ENCODE results near the gene ZNF853.

The ZNF853 gene

DNA sequence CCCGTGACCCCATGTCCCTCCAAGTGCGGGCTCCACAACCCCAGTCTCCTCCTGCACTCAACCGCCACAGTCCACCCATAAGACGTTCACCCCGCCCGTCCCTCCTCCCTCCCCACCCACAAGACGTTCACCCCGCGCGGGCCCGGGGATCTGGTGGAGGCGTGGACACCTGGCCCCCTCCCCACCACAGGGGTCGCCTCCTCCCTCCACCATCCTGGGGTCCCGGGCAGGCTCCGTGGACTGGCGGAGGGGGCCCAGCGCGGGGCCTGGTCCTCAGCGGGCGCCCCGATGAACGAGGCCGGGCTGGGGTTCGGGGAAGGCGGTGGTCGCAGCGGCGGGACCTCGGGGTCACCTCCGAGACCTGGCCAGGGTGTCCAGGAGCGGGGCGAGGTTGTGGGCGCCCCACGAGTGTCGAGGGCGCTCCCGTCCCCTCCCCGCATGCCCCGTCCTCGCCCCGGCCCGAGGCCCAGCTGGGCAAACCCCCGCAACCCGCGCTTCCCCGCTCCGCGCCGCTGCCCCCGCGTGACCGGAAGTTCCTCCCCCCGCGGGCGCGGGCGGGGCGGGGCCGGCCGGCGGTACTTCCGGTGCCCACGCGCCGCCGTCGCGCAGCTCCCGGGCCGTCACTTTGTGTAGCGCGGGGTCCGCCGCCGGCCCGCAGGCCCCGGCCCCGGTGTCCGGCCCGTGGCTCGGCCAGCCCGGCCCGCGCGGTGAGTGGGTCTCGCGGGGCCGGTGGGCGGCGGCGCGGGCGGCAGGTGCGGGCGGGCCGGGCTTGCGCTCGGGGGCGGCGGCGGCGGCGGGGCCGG, 21.5 kb downstream of the ZNF853 start, which contains the start of gene ZNF316:
Gene ZNF316 (plus strand): TSS at position 578 of the 803 bp plus-strand sequence. CDS start 5,092 bp downstream, outside the sequence.
- peak; percentile 47 to 61 (median 57) for DNase-seq

DNA sequence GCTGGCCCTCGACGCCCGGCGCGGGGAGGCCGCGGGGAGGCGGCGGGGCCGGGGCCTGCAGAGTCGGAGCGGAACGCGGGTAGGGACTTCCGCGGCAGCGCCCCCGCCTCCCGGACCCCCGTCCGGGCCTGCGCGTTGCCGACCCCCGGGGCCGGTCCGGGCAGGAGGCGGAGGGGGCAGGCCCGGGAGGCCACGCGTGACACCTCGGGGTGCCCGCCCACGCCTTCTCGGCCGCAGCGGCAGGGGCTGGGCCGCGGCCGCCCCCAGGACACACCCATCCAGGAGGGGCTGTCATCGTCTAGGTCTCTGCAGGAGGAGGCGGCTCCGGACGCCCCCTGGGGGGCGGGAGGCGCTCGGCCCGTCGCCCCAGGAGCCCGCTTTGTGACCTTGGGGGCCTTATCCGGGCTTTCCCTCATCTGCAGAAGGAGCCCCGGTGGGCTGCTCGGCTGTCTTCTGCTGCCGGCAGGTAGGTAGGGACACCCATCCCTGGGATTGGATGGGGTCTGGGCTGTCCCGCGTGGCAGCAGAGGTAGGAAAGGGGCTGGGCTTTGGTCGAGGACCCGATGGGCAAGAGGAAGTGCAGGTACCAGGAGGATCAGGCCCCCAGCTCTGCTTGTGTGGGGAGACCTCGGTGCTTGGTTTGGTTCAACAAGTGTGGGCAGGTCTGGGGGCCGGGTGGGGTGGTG, 22.3 kb downstream of the ZNF853 start:
- peak in 2 of 3 experiments; percentile 59 to 60 for DNase-seq

DNA sequence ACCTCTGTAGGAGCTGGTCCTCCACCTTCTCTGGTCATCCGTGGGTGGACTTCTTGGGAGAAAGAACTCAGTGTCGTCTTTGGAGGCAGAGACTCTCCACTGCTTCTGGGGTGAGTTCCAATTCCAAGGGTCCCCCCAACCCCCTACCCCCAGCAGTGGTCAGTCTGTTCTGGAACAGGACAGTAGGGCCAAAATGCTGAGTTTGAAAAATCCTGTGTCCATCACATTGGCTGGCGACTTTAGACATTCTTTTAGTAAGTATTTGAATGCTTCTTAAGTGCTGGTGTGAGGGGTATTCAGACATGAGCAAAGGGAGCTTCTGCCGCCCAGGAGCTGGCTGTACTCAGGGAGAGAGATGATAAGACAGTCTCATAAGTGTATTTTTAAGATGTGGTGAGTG, 23.6 kb downstream of the ZNF853 start:
- no peak for DNase-seq

DNA sequence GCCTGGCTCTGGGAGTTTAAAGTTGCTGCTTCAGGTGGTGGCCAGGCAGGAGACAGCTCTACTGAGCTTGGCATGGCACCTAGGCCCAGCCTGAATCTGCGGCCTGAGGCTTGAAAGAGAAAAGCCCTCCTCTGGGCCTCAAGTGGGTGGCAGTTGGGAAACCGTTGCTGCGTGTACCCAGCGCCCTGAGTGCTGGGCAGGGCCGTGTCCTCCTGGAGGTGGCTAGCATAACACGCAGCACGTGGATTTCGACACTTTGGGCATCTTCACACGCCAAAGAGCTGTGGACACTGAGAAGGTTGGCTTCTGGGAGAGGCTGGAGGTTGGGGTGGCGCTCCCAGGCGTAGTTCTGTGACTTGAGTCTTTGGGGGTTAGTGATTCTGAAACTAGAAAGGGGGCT, 24.2 kb downstream of the ZNF853 start:
- DNase-seq = no peak

DNA sequence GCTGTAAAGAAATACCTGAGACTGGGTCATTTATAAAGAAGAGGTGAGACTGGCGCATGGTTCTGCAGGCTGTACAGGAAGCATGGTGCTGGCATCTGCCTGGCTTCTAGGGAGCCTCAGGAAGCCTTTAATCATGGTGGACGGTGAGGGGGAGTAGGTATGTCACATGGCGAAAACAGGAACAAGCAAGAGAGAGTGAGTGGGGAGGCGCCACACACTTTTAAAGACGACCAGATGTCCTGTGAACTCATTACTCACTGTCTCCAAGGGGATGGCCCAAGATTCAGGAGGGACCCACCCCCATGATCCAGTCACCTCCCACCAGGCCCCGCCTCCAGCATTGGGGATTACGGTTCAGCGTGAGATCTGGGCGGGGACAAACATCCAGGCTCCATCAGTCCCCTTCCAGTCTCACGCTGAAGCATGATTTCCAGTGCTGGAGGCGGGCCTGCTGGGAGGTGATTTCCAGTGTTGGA, 24.9 kb downstream of the ZNF853 start:
- no peak for DNase-seq

DNA sequence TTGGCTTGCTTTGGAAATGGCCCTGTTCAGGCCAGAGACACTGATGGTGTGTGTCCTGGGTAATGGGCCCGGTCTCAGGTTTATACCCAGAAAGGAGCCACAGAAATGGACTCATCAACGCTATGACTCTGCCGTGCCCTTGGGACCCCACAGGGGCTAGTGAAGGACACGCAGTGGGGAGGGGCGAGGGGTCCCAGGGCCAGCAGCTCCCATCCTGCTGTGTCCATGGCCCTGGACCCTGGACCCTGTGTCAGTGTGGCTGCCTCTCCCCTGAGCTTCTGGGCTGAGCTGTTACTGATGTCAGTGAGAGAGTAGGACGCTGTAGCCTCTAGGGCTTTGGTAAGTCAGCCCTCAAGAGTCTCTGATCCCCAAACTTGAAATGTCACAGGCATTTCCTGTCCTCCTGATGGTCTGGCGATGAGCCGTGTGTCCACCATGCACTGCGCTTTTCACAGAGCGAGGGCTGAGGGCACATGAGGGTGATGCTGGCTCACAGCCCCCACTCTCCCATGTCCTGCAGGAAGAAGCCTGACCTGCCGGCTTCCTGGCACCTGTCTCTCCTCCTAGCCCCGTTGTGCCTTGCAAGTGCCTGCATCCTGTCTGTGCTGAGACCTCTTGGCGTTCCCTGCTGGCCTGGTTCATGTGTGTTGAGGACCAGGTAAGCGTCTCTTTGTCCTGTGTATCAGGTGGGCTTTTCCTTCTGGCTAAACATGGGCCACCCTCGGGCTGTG, 26.1 kb downstream of the ZNF853 start:
- DNase-seq = no peak

DNA sequence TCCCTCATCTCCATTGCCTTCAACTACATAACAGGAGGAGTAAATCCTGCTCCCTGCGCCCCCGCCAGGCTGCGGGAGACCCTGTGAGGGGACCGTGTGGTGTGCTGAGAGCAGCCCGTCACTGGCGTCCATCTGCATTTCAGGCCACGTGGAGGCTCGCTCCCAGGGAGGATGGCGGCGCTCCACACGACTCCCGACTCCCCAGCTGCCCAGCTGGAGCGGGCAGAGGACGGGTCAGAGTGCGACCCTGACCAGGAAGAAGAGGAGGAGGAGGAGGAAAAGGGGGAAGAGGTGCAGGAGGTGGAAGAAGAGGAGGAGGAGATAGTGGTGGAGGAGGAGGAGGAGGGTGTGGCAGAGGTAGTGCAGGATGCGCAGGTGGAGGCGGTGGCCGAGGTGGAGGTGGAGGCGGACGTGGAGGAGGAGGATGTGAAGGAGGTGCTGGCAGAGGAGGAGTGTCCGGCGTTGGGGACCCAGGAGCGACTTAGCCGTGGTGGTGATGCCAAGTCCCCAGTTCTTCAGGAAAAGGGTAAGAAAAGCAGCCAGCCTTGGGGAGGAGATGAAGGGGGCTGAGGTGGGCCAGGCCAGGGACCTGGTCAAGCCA, 26.9 kb downstream of the ZNF853 start:
- no peak for DNase-seq

DNA sequence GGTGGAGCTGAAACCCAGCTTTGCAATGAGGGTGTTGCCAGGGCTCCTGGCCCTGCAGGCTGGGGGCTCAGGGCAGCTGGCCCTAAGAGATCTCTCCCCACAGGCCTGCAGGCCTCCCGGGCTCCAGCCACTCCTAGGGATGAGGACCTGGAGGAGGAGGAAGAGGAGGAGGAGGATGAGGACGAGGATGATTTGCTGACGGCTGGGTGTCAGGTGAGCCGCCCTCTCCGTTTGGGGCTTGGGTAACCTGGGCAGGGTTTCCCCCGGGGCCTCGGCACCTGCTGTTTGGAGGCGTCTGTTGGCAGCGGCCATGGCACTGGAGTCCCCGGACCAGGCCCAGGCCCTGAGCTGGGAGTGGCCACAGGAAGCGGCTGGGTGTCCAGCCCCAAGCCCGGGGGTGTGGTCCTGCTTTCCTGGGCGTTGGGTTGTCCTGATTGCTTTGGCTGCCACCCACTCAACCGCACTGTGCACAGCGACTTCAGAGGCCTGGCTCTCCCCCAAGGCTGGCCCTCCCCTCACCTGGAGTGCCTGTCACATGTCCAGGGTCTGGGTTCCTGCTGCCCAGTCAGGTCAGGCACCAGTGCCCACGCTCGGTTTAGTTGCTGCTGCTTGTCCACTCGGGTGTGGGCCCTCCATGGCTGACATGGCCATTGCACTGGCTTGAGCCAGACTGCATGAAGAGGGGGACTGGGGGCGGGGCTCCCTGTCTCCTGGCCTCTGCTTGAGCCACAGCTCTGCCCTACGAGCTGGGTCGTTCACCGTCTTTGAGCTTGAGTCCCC, 27.6 kb downstream of the ZNF853 start:
- DNase-seq = no peak

DNA sequence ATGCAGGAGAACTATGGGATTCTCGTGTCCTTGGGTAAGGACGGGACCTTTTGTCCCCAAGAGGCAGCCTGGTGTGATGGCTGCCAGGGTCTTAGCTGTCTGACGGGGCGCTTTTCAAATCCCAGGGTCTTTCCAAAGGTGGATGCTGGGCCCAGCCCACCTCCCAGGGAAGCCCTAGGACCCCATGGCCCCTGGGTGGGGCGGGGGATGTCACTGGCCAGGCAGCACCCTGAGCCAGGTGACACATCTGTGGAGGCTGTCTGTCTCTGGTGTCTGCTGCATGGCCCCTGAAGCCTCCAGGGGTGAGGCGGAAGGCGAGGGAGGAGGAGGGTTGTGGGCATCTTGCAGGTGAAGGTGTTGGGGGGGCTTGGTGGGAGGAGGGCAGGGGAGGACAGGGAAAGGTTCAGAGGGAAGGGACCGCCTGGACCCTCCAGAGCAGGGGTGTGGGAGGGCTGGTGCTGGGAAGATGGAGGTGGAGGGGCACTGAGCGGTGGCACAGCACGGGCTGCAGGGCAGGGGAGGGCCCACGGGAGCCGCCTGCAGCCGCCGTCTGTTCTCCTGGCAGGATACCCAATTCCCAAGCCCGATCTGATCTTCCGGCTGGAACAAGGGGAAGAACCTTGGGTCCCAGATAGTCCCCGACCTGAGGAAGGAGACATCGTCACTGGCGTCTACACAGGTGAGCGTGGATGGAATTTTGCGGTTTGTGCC, 28.7 kb downstream of the ZNF853 start:
- no peak for DNase-seq

DNA sequence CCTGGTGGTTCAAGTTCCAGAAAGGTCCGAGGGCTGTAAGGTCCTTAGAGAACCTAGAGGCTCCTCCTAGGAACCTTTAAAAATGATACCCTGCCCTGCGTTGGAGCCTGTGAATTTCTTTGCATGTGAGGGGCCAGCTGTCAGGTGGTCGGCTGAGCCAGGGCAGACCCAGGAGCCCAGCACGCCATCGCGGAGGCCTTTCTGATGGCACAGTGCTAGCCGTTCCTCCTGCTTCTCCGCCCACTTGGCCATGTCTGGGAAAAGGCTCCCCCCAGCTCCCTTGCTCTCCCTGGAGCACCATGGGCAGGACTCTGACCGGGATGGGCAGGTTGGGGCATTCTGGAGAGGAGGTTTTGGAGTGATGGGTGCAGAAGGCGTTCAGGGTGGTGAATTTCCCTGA, 29.3 kb downstream of the ZNF853 start:
- DNase-seq = no peak

DNA sequence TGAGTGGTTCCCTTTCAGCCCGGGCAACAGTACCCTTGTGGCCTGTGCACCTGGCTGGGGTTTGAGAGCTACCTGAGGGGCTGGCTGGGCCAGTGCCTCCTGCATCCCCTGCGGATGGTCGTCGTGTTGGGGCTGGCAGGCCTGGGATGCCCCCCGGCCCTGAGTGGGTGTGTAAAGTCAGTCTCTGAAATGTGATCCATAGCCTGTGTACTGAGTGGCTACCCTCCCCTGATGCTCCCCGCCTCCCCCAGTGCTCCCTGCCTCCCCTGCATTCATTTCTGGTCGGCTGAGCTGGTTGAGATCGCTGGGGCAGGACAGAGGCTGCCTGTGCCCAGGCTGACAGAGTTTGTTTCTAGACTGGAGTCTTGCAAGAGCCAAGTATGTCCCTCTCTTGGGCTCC, 31.1 kb downstream of the ZNF853 start:
- no peak for DNase-seq

DNA sequence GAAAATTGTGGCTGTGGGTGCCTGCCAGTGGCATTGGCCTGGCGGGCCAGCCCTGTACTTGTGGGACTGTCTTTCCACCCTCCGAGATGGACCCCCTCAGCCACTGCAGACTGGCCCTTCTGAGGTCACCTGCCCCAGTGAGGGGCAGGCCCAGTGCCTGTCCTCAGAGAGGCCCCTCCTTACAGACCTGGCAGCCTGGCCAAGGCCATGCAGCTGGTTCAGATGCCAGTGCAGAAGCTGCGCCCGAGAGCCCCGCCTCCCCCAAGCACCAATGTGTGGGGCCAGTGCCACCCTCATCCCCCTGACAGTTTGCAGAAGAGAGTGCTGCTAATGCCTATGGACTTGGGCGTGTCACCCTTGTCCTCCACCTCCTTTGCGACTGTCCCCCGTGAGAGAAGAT, 31.7 kb downstream of the ZNF853 start:
- DNase-seq = no peak

DNA sequence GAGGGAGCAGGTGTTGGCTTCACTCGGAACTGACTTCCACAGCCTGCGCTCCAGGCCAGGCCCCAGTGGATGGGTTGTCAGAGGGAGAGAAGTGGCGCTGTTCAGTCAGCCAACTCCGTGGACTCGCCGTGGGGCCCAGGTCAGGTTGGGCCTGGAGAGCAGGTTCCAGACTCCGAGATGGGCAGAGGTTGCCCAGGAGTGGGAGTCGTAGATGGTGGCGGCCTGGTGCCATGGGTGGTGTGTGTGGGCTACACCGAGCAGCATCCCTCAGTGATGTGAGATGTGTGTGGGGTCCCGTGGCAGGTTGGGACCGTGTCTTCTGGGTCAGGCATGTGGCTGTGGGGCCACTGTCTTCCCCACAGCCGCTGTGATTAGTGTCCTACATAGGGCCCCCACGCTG, 32.1 kb downstream of the ZNF853 start:
- no peak for DNase-seq

DNA sequence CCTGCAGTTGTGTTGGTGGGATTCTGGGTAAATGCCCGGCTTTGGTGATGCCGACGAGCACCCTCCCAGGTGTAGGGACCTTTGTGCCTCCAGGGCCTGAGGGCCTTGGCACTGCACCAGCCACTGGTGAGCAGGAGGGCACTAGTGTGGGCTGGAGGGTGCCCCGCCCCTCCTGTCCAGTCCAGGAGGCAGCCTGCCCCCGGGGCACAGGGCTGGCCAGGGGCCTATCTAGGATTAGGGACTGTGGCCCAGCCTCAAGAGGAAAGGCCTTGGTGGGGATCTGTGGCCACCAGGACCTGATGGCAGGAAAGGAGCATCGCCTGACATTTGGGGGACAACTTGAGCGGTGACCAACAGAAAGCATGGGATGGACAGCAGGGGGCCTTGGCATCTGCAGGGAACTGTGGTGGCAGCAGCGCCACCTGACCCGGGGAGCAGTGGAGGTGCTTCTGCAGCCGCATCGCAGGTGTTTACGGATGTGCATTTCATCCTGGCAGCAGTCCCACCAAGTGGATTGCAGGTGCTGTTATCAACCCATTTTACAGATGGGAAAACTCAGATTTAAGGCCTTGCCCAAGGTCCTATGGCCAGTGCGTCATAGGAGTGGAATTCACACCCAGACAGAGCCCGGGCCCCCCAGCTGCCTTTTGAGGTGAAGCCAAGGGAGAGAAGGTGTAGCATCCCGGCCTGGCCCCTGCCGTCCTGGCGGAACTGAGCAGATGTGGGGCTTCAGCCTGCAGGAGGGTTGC, 32.8 kb downstream of the ZNF853 start:
- DNase-seq = no peak

DNA sequence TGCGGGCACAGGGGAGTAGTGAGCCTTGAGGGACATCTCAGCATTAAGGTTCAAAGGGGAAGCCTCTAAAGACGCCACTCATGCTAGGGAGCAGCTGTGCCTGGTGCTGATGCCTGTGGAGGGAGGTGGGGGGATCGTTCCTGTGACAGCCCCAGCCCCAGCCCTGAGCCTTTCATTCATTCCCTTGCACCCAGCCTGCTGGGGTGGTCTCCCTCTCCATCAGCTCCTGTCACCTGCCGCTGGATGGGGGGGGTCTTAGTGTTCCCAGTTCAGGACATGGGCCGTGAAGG, 33.4 kb downstream of the ZNF853 start:
- DNase-seq = no peak

DNA sequence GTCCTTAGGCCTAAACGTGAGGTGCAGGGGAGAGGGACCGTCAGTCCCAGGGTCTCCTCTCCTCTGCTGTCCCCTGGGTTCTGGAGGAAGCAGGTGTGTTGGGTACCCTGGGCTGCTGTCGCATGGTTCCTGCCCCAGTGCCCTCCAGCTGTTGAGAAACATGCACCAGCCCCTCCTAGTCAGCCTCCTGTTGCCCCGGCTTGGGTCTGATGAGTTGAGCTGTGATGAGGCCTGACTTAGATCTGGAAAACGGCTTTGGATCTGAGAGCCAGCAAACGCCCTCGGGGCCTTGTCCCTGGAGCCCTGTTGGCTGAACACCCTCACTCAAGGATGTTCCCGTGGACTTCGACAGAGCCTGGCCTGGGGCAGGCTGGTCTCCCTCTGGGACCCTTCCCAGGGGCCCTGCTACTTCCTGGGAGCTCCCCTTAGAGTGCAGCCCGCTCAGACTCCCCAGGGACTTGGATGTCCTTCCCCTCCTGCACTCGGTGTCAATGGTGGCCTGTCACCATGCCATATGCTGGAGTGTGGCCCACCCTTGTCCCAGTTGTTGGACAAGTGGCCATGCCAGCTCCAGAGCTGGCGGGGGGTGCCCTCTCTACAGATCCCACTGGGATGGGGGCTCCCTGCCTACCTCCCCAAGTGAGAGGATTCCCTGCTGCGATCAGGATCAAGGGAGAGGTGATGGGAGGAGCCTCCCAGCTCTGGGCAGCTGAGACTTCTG, 34.0 kb downstream of the ZNF853 start:
- DNase-seq = no peak

DNA sequence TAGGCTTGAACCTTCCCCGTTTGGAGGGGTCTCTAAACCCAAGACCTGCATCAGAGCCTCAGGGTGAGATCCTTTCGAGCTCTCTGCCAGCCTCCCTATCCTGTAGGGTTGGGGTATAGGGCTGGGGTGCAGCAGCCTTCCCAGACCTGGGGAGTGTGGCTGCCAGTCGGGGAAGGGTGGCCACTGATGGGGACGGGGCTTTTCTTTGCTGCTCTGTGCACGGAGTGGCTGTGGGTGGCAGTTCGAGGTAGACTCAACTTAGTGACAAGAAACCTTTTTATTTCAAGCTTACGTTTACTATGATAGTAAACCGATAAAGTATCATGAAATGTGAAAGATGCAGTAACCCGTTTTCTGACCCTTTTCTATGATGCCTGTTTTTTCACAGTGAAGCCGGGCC, 34.7 kb downstream of the ZNF853 start:
- DNase-seq = no peak

DNA sequence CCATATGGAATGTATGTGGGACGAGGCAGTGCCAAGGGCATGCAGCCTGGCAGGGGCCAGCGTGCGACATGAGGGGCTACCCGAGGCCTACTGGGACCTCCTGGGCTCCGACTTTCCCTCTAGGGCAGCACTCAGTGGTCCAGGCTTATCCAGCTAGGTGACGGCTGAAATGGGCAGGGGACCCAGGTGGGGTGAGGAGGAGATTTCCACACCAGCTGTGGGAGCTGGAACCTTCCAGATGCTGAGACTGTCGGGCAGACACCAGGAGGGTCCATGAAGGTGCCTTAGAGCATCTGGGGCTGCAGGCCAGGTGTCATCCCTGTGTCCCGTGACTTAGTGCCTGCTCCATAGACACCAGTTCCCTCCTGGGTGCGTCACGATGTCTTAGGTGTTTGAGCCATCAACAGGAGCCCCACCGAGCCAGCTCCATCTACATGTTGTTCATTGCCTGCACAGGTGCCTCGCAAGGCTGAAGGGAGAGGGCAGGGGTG, 35.2 kb downstream of the ZNF853 start:
- no peak for DNase-seq

DNA sequence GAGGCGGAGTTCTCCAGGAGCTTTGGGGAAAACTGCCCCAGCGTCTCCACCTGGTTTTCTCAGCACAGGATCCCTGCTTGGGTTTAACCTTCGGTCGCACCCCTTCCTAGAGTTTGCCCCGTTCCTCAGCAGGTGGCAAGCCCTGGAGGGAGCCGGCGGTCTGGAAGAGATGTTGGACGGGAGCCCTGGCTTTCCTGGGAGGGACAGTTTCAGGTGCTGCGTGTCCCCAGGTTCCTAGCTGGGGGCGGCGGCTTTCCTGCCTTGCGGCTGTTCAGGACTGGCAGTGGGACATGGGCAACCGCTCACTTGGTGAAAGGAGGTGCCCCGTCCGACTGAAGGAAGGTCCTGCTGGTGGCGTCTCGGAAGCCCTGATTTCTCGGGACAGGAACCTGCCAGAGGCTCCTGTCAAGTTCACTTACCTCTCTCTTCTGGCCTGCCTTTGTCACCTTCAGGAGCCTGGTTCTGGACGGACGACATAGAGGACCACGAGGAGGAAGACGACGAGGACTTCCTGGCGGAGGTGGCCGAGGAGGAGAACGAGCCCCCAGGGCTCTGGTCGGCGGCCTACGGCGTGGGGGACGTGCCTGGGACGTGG, 36.5 kb downstream of the ZNF853 start:
- DNase-seq = no peak

All from NCI-H1417 (cell line).